VCaP (cell line): Measurements from ENCODE around the gene CES2.

Experiments
- H3K27ac ChIP-seq: fragments of 450-650 bp; 2 replicates; pipeline ENCODE4 v1.5.1; 2017
- CTCF ChIP-seq: fragments of 450-650 bp; conservative IDR thresholded peaks from 2 replicates; pipeline ENCODE4 v1.5.1; 2017; ENCODE audit warnings: mild to moderate bottlenecking, moderate library complexity

CES2 gene

GRCh38 chr16:66904428-66904845, 30.9 kb upstream of the CES2 start:
- H3K27ac ChIP-seq, result no peak overlapping the region
- no peak for TF ChIP-seq CTCF

- H3K27ac ChIP-seq, result no peak overlapping the region
- TF ChIP-seq CTCF, result no peak
Observed at GRCh38 chr16:66904846-66905632, 30.3 kb upstream of the CES2 start.

- no peak for TF ChIP-seq CTCF
- no peak overlapping the region for H3K27ac ChIP-seq
Observed at GRCh38 chr16:66905633-66906539, 29.4 kb upstream of the CES2 start.

GRCh38 chr16:66906916-66907836, 28.1 kb upstream of the CES2 start:
- TF ChIP-seq CTCF, result no peak
- no peak overlapping the region for H3K27ac ChIP-seq

- no peak for TF ChIP-seq CTCF
- H3K27ac ChIP-seq, result no peak overlapping the region
Observed at GRCh38 chr16:66908116-66908515, 27.2 kb upstream of the CES2 start.

- H3K27ac ChIP-seq, result no peak overlapping the region
- TF ChIP-seq CTCF, result no peak
Observed at GRCh38 chr16:66908762-66909559, 26.4 kb upstream of the CES2 start.
